Fibroblast of villous mesenchyme (primary cell): ENCODE measurements around the gene DAPK2. TPM values are rescaled to one million over a fixed set of nuclear protein-coding genes. Genes with fewer than 3 reads are reported as not detected.

Experiments
- DNase-seq: peaks from one replicate; pipeline ENCODE4 v3.0.0-alpha.2; 2010; ENCODE audit warnings: low read depth
- H3K4me3 ChIP-seq: 2 replicates; pipeline ENCODE4 v1.5.1; 2011; ENCODE audit warnings: low read depth, mild to moderate bottlenecking, low read length
- CTCF ChIP-seq: IDR thresholded peaks from 2 replicates; pipeline ENCODE4 v1.5.1; 2012; ENCODE audit warnings: low read depth, mild to moderate bottlenecking, low read length; ENCODE audit not compliant: insufficient read depth
- total RNA-seq: library from RNA; depleted of rRNA; stranded (reverse); fragments of >200 nt; gene quantifications from 2 replicates; pipeline ENCODE4 v1.2.3, GENCODE V29; 2012

DAPK2 gene
- total RNA-seq, 1 donor, result 8.2 TPM

- TF ChIP-seq CTCF, result no peak
- H3K4me3 ChIP-seq, result no peak overlapping the region
- DNase-seq, result no peak
Measured at GRCh38 chr15:64044300-64045100, 1.8 kb downstream of the DAPK2 start.

- TF ChIP-seq CTCF, result no peak
- no peak overlapping the region for H3K4me3 ChIP-seq
- DNase-seq, result no peak
Measured at GRCh38 chr15:64038878-64039610, 7.2 kb downstream of the DAPK2 start.

- DNase-seq, result no peak
- no peak for TF ChIP-seq CTCF
Measured at GRCh38 chr15:64037966-64038365, 8.3 kb downstream of the DAPK2 start.

GRCh38 chr15:64037116-64037515, 9.2 kb downstream of the DAPK2 start:
- TF ChIP-seq CTCF, result no peak
- no peak overlapping the region for H3K4me3 ChIP-seq
- no peak for DNase-seq

More at GRCh38 chr15:64037966-64038365, 8.3 kb downstream of the DAPK2 start:
- H3K4me3 ChIP-seq, result no peak overlapping the region

GRCh38 chr15:64035525-64035924, 10.8 kb downstream of the DAPK2 start:
- DNase-seq, result no peak
- no peak for TF ChIP-seq CTCF
- no peak overlapping the region for H3K4me3 ChIP-seq

GRCh38 chr15:64034519-64034918, 11.8 kb downstream of the DAPK2 start:
- DNase-seq, result no peak
- TF ChIP-seq CTCF, result no peak
- H3K4me3 ChIP-seq, result no peak overlapping the region
